A549 (cell line): ENCODE results near the gene CALM3. TPM values are rescaled to one million over a fixed set of nuclear protein-coding genes. Genes with fewer than 3 reads are reported as not detected.

Experiments used
- ATAC-seq, 2 experiments: fragments of 200-7000 bp in 1 of 2; fragments of >200 bp in 1 of 2; cut with Nextera tagmentation in 1 of 2; cut with Tn5 transposase in 1 of 2; 3 replicates each; pipeline versions ENCODE4 v1.8.0 to v1.9.1; 2018 to 2020; ENCODE audit warnings: mild to moderate bottlenecking in 1 of 2, moderate library complexity in 1 of 2
- CTCF ChIA-PET: fragments of 300-600 bp; sonication (Branson Sonifier 250); formaldehyde crosslinking; extraction: SDS; loops from one replicate; lab custom pipeline; 2021; ENCODE audit warnings: antibody characterized with exemption, inconsistent platforms; lab: Yijun Ruan, JAX
- POLR2A ChIA-PET: fragments of 350-600 bp; formaldehyde crosslinking; extraction: SDS; loops from one replicate; lab custom pipeline; 2021; ENCODE audit warnings: antibody characterized with exemption, inconsistent platforms; lab: Yijun Ruan, JAX
- DNase-seq, 2 experiments: peaks; one replicate each; pipeline versions ENCODE4 v3.0.0 to v3.0.0-alpha.2; 2011 to 2016; ENCODE audit warnings: low read depth in 1 of 2, low spot score in 1 of 2
- FAIRE-seq: peaks from 2 replicates; lab custom pipeline; 2011; peaks lifted over from hg19 to GRCh38; lab: Jason Lieb, UNC
- H3K27ac ChIP-seq, 2 experiments: fragments of >200 bp; sonication (Bioruptor Twin); formaldehyde crosslinking; 3 replicates each; pipeline ENCODE4 v1.5.1; 2016 to 2017
- H3K4me1 ChIP-seq: fragments of >200 bp; sonication (Bioruptor Twin); formaldehyde crosslinking; 3 replicates; pipeline ENCODE4 v1.6.1; 2016
- H3K4me2 ChIP-seq: fragments of >200 bp; sonication (Bioruptor Twin); formaldehyde crosslinking; 3 replicates; pipeline ENCODE4 v1.6.1; 2016
- H3K4me3 ChIP-seq: fragments of >200 bp; sonication (Bioruptor Twin); formaldehyde crosslinking; 3 replicates; pipeline ENCODE4 v1.5.1; 2016
- H3K9me3 ChIP-seq: fragments of >200 bp; sonication (Bioruptor Twin); formaldehyde crosslinking; 3 replicates; pipeline ENCODE4 v1.6.1; 2016
- BHLHE40 ChIP-seq: IDR thresholded peaks from 2 replicates; pipeline ENCODE4 v1.6.1; 2012; ENCODE audit warnings: low read depth, low read length, inconsistent platforms
- CBX2 ChIP-seq: fragments of 200-600 bp; sonication (generic); IDR thresholded peaks from 2 replicates; pipeline ENCODE4 v1.6.1; 2016; ENCODE audit warnings: low read depth, mild to moderate bottlenecking, borderline replicate concordance
- CBX8 ChIP-seq: fragments of 200-600 bp; sonication (generic); IDR thresholded peaks from 2 replicates; pipeline ENCODE4 v1.6.1; 2016
- CHD4 ChIP-seq: fragments of 200-600 bp; sonication (generic); IDR thresholded peaks from 2 replicates; pipeline ENCODE4 v1.6.1; 2016; ENCODE audit warnings: antibody characterized with exemption, mild to moderate bottlenecking, borderline replicate concordance
- EHMT2 ChIP-seq: fragments of 200-600 bp; sonication (generic); IDR thresholded peaks from 2 replicates; pipeline ENCODE4 v1.6.1; 2016; ENCODE audit warnings: antibody characterized with exemption, low read depth, mild to moderate bottlenecking, moderate library complexity
- ESRRA ChIP-seq: fragments of 150-350 bp; IDR thresholded peaks from 2 replicates; pipeline ENCODE4 v1.6.1; 2014; ENCODE audit warnings: mild to moderate bottlenecking, low read length, borderline replicate concordance
- FOSL2 ChIP-seq, 2 experiments: fragments of 450-650 bp in 1 of 2; fragments of >200 bp in 1 of 2; sonication (Bioruptor Twin) in 1 of 2; formaldehyde crosslinking; IDR thresholded peaks; 2 replicates each; pipeline versions ENCODE4 v1.5.0 to v1.6.1; 2016 to 2020; ENCODE audit warnings: mild to moderate bottlenecking in 1 of 2, moderate library complexity in 1 of 2
- HEYL ChIP-seq: fragments of 250-450 bp; sonication (Bioruptor Pico); IDR thresholded peaks from 2 replicates; pipeline ENCODE4 v1.8.0; 2021; ENCODE audit warnings: mild to moderate bottlenecking, moderate library complexity
- HOXA7 ChIP-seq: fragments of 250-450 bp; sonication (Bioruptor Pico); IDR thresholded peaks from 2 replicates; pipeline ENCODE4 v1.5.0; 2020; ENCODE audit warnings: mild to moderate bottlenecking, moderate library complexity
- HOXB13 ChIP-seq: fragments of 250-450 bp; sonication (Bioruptor Pico); IDR thresholded peaks from 2 replicates; pipeline ENCODE4 v1.5.0; 2020; ENCODE audit warnings: low read depth, mild to moderate bottlenecking, moderate library complexity
- JUNB ChIP-seq: fragments of >200 bp; sonication (Bioruptor Twin); formaldehyde crosslinking; IDR thresholded peaks from 2 replicates; pipeline ENCODE4 v1.6.1; 2016
- KDM1A ChIP-seq: fragments of 200-600 bp; sonication (generic); IDR thresholded peaks from 2 replicates; pipeline ENCODE4 v1.6.1; 2016; ENCODE audit warnings: low read depth, mild to moderate bottlenecking
- MAFK ChIP-seq: fragments of 450-650 bp; IDR thresholded peaks from 2 replicates; pipeline ENCODE4 v1.6.1; 2014; ENCODE audit not compliant: partially characterized antibody
- MYC ChIP-seq: IDR thresholded peaks from 2 replicates; pipeline ENCODE4 v1.6.1; 2012; ENCODE audit warnings: mild to moderate bottlenecking, inconsistent platforms, low read length, improper control_type of control experiment, borderline replicate concordance
- NFE2L2 ChIP-seq: fragments of 150-350 bp; conservative IDR thresholded peaks from 2 replicates; pipeline ENCODE4 v1.6.1; 2014; ENCODE audit warnings: low read length
- NPAS2 ChIP-seq: fragments of 250-450 bp; sonication (Bioruptor Pico); IDR thresholded peaks from 2 replicates; pipeline ENCODE4 v1.8.0; 2022; ENCODE audit warnings: mild to moderate bottlenecking, moderate library complexity, borderline replicate concordance
- PHF8 ChIP-seq: fragments of 200-600 bp; sonication (generic); IDR thresholded peaks from 2 replicates; pipeline ENCODE4 v1.6.1; 2016; ENCODE audit warnings: low read depth, mild to moderate bottlenecking, antibody characterized with exemption, moderate library complexity, borderline replicate concordance
- POLR2AphosphoS2 ChIP-seq: conservative IDR thresholded peaks from 2 replicates; pipeline ENCODE4 v1.6.1; 2012; ENCODE audit warnings: low read length, improper control_type of control experiment, inconsistent platforms
- RCOR1 ChIP-seq: fragments of 150-350 bp; IDR thresholded peaks from 2 replicates; pipeline ENCODE4 v1.6.1; 2014; ENCODE audit warnings: antibody characterized with exemption, low read length, low read depth
- RNF2 ChIP-seq: fragments of 200-600 bp; sonication (generic); IDR thresholded peaks from 2 replicates; pipeline ENCODE4 v1.6.1; 2016; ENCODE audit warnings: low read depth, mild to moderate bottlenecking, antibody characterized with exemption, moderate library complexity, borderline replicate concordance
- TP53 ChIP-seq: fragments of 250-450 bp; sonication (Bioruptor Pico); IDR thresholded peaks from 2 replicates; pipeline ENCODE4 v1.5.0; 2021; ENCODE audit warnings: mild to moderate bottlenecking, moderate library complexity
- ZSCAN20 ChIP-seq: fragments of 250-450 bp; sonication (Bioruptor Pico); IDR thresholded peaks from 2 replicates; pipeline ENCODE4 v1.8.0; 2022; ENCODE audit warnings: mild to moderate bottlenecking, moderate library complexity
- WGBS: methylation state at CpG from one replicate; pipeline ENCODE4 v1.1.6; 2017; ENCODE audit errors: missing lambda C conversion rate; 5-methylcytosine and 5-hydroxymethylcytosine counted together
- polyA plus RNA-seq, 4 experiments: library from polyadenylated mRNA; depleted of rRNA in 3 of 4; stranded (reverse); fragments of >200 nt; fragmentation: RNase III in 1 of 4; extraction: RNeasy Plus Mini Kit Qiagen cat#74134 plus additional on column Dnase treatment in 1 of 4; gene quantifications; 2 replicates in 3 of 4; 3 replicates in 1 of 4; pipeline ENCODE4 v1.2.3, GENCODE V29; 2011 to 2017
- TF ChIP-seq, protein P1 (sequence below): fragments of 250-450 bp; sonication (Bioruptor Pico); IDR thresholded peaks from 2 replicates; pipeline ENCODE4 v1.5.0; 2020; ENCODE audit warnings: low read depth, mild to moderate bottlenecking, moderate library complexity
- TF ChIP-seq, protein P2 (sequence below): fragments of 250-450 bp; sonication (Bioruptor Pico); IDR thresholded peaks from 2 replicates; pipeline ENCODE4 v1.5.0; 2021; ENCODE audit warnings: mild to moderate bottlenecking, moderate library complexity, borderline replicate concordance
- TF ChIP-seq, protein P3 (sequence below): fragments of 150-350 bp; IDR thresholded peaks from 2 replicates; pipeline ENCODE4 v1.6.1; 2014; ENCODE audit warnings: low read depth, mild to moderate bottlenecking, low read length
- TF ChIP-seq, protein P4 (sequence below): IDR thresholded peaks from 2 replicates; pipeline ENCODE4 v1.6.1; 2012
- TF ChIP-seq, protein P5 (sequence below): fragments of 450-650 bp; IDR thresholded peaks from 2 replicates; pipeline ENCODE4 v1.6.1; 2014; ENCODE audit warnings: antibody characterized with exemption

CALM3 gene
- polyA plus RNA-seq, 2 of the 4 experiments (the other 2 are of a cell fraction), result 303 to 548 TPM

DNA sequence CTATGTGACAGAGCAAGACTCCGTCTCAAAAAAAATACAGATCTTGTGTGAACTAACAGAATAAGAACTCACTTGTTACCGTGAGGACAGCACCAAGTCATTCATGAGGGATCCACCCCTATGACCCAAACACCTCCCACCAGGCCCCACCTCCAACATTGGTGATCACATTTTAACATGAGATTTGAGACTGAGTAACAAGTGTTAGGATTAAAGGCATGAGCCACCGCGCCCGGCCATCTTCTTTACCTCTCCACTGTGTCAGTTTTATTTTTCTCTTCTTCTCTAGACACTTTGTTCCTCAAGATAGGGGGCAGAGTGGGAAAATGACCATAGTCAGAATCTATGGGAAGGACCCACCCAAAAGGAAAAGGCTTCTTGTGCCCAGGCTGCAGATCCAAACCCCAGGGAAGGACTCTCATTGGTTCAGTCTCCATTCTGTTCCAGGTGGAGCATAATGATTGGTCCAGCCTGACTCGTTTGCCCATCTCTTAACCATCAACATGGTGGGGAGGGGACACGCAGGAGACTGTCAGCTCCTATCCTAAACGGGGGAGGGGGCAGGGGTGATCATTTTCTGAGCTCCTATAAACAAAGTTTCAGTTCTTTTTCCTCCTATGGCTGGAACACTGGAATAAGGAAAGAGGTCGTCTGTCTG, 1.3 kb upstream of the CALM3 start:
- POLR2A ChIA-PET, result interaction anchor here (0.6 to 3.7 kb wide), 14 partner anchors 9 to 253 kb away, joined by 3 to 29 read pairs (median 5); partner anchors contain the start of genes DACT3, PPP5C and SLC1A5
- ATAC-seq (no peak), FAIRE-seq (no peak), DNase-seq (peak in 1 of 2 experiments; percentile 47)
- CTCF ChIA-PET, result interaction anchor here (0.6 to 34.1 kb wide), 10 partner anchors 9 to 511 kb away, joined by 3 to 737 read pairs (median 4); partner anchors contain the start of genes DACT3, GNG8 and PTGIR
- H3K4me2 ChIP-seq, result peak overlapping the region; percentile 67
- peak overlapping the region; percentile 96 to 97 for H3K27ac ChIP-seq
- no peak for TF ChIP-seq MYC
- no peak for TF ChIP-seq CBX8
- TF ChIP-seq RCOR1, result no peak
- 54% methylated on average over 9 of the region's 9 CpGs for WGBS
- H3K4me3 ChIP-seq, result peak overlapping the region; percentile 94
- peaks cover 12% of the 10 kb centered on the region for H3K9me3 ChIP-seq
- peaks cover 23% of the 10 kb centered on the region for H3K4me1 ChIP-seq

DNA sequence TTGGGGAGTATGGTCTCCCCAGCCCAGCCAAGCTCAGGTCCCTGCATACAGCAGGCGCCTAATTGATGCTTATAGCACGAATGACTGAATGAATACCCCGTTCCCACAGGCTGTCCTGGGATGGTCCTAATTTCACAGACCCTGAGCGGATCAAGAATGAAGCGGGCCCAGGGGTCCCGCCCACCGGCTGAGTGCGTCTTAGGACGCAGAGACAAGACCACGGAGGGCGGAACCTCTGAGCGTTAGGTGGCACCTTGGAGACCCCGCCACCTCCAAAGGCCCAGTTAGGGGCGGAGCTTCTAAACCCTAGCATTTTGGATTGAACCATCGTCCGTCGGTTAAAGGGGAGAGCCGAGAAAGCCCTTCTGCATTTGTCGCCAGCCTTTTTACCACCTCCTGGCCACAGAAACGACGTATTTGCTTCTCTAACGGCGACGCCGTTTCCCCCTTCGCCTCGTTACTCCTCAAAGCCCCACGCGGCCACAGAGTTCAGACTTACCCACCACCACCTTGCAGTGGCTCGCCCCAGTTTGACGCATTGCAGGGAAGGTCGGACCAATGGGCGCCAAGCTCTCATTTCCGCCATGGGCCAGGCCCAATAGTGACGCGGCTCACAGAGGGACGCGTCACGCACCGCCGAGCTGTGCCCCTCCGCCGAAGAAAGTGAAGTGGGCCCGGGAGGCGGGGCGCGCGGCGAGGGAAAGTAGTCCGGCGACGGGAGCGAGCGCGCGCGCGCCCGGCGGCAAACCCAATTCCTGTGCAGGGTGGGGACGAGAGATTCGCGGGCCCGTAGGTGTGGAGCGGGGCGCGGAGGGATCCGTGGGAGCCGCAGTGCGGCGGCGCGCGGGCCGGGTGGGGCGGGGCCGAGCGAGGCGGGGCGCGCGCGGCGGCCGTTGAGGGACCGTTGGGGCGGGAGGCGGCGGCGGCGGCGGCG, 479 bp upstream of the CALM3 start:
- WGBS, result under 1% methylated on average over 48 of the region's 93 CpGs
- TF ChIP-seq PHF8, result peak; percentile 96
- TF ChIP-seq, protein P1, sequence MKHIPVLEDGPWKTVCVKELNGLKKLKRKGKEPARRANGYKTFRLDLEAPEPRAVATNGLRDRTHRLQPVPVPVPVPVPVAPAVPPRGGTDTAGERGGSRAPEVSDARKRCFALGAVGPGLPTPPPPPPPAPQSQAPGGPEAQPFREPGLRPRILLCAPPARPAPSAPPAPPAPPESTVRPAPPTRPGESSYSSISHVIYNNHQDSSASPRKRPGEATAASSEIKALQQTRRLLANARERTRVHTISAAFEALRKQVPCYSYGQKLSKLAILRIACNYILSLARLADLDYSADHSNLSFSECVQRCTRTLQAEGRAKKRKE (CRISPR knock-in tag), result peak; percentile 98
- no peak for TF ChIP-seq ESRRA
- TF ChIP-seq HOXA7 (CRISPR knock-in tag), result no peak; the same call in 1 of the 2 replicates
- TF ChIP-seq CHD4, result peak; percentile 58; the same call in 1 of the 2 replicates
- TF ChIP-seq JUNB, result no peak
- TF ChIP-seq, protein P2, sequence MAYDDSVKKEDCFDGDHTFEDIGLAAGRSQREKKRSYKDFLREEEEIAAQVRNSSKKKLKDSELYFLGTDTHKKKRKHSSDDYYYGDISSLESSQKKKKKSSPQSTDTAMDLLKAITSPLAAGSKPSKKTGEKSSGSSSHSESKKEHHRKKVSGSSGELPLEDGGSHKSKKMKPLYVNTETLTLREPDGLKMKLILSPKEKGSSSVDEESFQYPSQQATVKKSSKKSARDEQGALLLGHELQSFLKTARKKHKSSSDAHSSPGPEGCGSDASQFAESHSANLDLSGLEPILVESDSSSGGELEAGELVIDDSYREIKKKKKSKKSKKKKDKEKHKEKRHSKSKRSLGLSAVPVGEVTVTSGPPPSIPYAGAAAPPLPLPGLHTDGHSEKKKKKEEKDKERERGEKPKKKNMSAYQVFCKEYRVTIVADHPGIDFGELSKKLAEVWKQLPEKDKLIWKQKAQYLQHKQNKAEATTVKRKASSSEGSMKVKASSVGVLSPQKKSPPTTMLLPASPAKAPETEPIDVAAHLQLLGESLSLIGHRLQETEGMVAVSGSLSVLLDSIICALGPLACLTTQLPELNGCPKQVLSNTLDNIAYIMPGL (CRISPR knock-in tag), result peak; percentile 97
- peak; percentile 53; the same call in 1 of the 2 replicates for TF ChIP-seq KDM1A
- TF ChIP-seq MAFK, result no peak
- peak; percentile 95 for TF ChIP-seq HEYL (CRISPR knock-in tag)
- TF ChIP-seq, protein P3, sequence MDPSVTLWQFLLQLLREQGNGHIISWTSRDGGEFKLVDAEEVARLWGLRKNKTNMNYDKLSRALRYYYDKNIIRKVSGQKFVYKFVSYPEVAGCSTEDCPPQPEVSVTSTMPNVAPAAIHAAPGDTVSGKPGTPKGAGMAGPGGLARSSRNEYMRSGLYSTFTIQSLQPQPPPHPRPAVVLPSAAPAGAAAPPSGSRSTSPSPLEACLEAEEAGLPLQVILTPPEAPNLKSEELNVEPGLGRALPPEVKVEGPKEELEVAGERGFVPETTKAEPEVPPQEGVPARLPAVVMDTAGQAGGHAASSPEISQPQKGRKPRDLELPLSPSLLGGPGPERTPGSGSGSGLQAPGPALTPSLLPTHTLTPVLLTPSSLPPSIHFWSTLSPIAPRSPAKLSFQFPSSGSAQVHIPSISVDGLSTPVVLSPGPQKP, result no peak
- TF ChIP-seq ZSCAN20 (CRISPR knock-in tag), result peak; percentile 89
- no peak for TF ChIP-seq NFE2L2
- TF ChIP-seq CBX2, result no peak
- peak; percentile 91 for TF ChIP-seq TP53
- TF ChIP-seq HOXB13, result peak; percentile 91
- no peak for TF ChIP-seq FOSL2 (IDR thresholded peaks at IDR 0.05)
- TF ChIP-seq FOSL2 (CRISPR knock-in tag; IDR thresholded peaks at IDR 0.05), result peak; percentile 85
- TF ChIP-seq RNF2, result no peak
- TF ChIP-seq, protein P4, sequence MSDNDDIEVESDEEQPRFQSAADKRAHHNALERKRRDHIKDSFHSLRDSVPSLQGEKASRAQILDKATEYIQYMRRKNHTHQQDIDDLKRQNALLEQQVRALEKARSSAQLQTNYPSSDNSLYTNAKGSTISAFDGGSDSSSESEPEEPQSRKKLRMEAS, result peak; percentile 95
- TF ChIP-seq, protein P5, sequence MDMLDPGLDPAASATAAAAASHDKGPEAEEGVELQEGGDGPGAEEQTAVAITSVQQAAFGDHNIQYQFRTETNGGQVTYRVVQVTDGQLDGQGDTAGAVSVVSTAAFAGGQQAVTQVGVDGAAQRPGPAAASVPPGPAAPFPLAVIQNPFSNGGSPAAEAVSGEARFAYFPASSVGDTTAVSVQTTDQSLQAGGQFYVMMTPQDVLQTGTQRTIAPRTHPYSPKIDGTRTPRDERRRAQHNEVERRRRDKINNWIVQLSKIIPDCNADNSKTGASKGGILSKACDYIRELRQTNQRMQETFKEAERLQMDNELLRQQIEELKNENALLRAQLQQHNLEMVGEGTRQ, result no peak
- TF ChIP-seq BHLHE40, result peak; percentile 88
- no peak for TF ChIP-seq EHMT2
- TF ChIP-seq POLR2AphosphoS2, result no peak
- TF ChIP-seq NPAS2 (CRISPR knock-in tag), result peak; percentile 78; the same call in 1 of the 2 replicates

More for the DNA sequence above, 479 bp upstream of the CALM3 start:
- H3K27ac ChIP-seq, result peak overlapping the region; percentile 96 to 97
- peak overlapping the region; percentile 94 for H3K4me3 ChIP-seq
- peaks cover 23% of the 10 kb centered on the region for H3K4me1 ChIP-seq
- H3K4me2 ChIP-seq, result peak overlapping the region; percentile 67
- ATAC-seq, result peak; percentile 85 to 92
- peaks cover 12% of the 10 kb centered on the region for H3K9me3 ChIP-seq
- peak; percentile 98 to 100 for DNase-seq
- ChIA-PET POLR2A (interaction anchor here (0.5 to 3.7 kb wide), 19 partner anchors 9 to 300 kb away, joined by 3 to 29 read pairs (median 4); partner anchors contain the start of genes DACT3, PPP5C and SLC1A5), CTCF (interaction anchor here (0.6 to 34.1 kb wide), 13 partner anchors 8 to 151 kb away, joined by 3 to 737 read pairs (median 5); partner anchors contain the start of genes DACT3, GNG8 and PTGIR)
- FAIRE-seq, result peak; percentile 83
